ENCODE results near the gene SH2B2.
"Not testable (repeated sequence)": the region's sequence is repeated elsewhere in the genome, so short reads cannot be mapped to it uniquely, and the experiment has no call there.

SH2B2 gene

DNA sequence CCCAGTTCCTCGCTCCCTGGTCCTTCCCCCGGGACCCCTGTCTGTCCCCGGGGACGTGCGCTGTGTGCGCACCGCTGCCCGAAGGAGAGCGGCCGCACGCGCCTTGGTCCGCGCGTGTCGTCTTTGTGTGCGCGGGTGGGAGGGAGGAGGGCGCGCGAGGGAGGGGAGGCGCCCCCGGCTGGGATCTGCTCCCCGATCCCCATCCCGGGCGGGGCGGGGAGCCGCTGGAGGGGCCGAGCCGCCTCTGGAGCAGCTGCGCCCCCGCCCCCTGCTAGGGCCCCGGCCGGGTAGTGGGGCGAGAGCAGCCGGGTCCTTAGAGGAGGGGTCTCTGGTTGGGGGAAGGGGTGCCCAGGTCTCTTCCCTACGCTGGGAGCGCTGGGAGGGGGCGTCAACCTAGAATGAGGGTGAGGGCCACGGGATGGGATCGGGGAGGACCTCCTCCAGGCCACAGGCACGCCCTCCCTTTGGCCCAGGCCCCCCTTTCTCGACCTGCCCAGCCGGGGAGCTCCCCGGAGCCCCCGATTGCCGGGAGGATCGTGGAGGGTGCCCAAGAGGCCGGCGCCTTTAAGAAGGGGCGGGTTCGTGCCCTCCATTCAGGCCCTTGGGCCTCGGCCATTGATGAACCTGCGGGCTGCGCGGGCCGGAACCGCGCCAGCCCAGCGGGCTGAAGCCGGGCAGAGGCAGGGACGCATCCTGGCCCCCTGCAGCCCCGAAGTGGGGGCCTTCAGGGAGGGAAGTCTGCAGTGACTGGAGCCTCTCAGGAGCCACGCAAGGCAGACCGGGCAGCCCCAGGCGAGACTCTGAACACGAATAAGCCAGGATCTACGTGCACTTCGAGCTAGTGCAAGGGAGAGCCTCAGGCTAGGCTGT lies 678 bp downstream of the SH2B2 start:
- DNase-seq: peak; percentile 13

DNA sequence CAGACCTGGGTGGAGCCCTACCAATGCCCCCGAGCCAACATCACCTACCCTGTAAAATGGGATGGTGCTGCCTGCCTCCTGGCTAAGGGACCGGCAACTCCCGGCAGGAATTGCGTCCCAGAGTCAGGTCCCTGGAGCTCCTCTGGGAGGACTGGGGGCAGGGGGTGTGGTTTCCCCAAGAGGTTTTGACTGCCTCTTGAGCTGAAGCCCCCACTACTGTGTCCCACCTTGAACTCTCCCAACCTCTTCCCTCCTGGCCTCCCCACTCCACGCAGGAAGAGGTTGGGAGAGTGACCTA lies 1.3 kb downstream of the SH2B2 start:
- no peak for DNase-seq

DNA sequence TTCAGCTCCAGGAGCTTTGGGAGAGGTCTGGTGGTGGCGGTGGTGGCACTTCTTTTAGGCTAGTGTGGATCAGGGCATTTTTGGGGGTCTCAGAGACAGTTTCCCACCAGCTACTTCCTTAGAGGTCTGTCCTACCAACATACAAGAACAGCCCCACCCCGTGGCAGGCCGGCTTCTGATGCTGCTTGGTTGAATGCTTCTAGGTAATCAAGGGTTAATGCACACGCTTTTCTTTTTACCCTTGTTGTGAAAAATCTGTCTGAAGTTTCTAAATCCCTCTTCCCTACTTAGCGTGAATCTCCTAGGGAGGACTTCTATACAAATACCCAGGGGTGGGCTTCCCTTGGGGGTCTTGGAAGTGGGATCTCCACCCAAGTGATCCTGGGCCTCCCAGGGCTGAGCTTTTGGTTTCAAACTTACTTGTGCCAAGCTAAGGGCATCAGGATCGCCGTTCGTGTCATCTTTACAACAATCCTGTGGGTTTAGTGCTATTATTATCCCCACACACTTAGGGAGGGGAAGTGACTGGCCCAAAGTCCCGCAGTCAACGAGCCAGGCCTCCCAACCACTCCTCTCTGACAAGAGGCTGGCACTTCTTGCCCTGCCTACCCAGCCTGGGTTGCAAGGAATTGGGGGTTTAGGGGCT lies 1.7 kb downstream of the SH2B2 start:
- no peak for DNase-seq

DNA sequence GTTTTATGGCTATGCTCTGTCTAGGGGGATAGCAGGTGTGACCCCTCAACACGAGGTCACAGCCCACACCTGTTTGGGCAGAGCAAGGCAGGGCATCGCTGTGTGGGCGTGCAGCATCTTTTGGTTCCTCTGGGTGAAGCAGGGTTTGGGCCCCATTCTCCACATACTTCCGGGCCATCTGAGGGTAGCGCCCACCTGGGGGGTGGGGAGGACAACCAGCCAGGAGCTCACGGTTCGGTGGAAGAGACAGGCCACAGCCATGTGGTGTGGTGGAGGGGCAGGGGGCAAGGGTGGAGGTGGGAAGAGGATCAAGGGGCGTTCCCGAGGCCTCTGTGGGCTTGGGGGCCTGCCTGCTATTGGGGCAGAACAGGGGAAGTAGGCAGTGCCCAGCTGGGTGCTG lies 2.4 kb downstream of the SH2B2 start:
- DNase-seq: no peak

DNA sequence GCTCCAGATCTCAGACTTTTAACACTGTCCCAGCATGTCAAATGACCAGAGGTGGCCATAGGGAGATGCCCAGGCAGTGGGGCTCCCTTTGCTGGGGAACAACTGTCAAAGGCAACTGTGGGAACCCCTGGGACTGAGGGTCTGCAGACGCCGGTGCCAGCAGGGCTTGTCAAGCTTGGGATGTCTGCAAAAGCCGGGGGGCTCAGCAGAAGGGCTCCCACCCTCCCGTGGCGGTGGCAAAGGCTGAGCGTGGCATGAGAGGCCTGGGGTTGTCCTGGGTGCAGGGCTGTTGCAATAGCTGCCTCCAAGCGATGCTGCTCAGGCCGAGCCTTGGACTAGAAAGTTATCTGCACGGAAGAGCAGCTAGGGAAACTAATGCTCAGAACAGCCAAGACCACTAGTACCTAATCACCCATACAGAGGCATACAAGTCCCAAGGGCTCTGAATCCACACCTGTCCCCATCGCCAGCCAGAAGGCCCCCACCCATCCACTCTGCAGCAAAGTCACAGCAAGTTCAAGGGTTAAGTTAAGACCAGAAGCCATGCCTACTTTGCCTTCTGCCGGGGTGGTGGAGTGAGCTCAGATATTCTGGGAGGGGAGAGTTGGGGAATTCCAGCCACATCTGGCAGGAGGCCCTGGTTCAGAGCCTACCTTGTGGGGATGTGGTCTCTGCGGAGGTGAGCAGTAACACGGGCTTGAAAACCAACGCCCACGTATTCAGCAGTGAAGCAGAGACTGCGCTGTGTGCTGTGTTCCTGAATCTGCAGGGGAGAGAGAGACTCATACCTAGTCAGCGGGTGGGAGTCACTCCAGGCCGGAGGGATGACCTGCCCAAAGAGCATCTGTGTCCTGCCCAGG lies 4.6 kb downstream of the SH2B2 start:
- peak; percentile 18 for DNase-seq

DNA sequence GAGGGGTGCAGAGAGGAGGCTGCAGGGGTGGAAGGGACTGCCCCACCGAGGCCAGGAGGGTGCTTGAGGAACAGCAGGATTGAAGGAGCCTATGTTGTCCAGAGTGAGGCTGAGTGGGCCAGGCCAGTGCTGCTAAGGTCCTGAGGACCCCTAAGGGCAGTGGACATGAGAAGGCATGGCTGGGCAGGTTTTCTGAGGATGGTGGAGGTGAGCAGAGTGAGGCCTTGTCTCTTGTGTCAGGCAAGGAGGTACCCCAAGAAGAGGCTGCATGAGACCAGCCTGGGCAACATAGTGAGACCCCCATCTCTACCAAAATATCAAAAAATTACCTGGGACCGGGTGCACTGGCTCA lies 5.2 kb downstream of the SH2B2 start:
- no peak for DNase-seq

DNA sequence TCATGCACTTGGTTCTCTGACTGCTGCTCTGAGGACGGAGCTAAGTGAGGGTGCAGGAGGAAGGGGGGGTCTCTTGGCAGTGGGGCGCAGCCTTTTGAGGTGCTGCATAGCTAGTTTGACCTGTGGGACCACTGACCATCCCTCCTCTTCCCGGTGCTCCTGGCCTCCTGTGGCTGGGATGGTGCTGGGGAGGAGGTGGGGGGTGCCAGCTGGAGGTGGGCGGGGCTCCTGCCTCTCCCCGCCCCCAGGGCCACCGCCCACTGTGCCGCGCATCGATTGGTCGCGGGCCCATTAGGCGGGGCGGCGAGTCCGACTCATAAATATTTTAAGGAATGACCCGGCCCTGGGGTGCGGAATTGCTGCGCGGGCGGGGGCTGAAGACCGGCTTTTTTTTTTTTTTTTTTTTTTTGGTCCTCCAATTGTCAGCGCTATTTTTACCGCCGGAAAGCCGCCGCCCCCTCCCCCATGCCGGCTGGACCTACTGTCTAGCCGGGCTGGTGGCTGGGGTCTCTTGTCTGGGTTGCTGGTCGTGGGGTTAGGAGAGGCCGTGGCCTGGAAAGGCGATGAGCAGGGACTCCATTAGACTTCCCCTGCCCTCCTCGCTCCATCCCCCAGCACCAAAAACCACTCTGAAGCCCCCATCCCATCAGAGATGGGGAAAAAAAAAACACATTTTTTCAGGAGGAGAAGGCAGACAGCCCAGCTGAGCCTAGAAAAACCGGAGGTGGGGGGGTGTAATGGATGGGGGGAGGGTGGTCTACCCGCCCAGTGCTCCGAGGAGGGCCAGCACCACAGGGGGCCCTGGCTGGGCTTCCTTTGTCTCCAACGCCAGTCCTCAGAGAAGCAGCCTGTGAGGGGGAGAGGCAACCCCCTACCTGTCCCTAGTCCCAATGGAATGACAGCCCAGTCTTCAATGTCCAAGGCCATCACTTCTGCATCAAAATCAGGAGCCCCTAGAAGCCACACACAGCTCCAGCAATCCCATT lies 6.4 kb downstream of the SH2B2 start:
- DNase-seq: no peak

DNA sequence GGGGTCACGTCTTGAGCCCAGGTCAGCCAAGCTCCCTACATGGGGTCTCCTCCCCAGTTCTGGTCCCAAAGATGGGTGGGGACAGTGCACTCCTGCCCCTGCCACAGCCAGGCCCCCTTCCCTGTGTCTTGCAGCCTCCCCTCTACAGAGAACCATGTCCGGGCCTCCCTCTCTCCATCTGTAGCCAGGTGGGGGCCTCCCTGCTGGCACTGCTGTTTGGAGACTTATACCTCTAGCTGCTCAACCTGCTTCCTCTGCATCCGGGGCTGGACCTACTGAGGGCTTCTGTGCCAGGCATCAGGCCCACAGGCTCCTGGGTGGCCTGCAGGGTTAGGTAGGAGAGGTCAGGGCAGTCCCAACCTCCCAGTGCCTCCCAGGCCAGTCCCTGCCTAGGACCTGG lies 7.9 kb downstream of the SH2B2 start:
- no peak for DNase-seq

DNA sequence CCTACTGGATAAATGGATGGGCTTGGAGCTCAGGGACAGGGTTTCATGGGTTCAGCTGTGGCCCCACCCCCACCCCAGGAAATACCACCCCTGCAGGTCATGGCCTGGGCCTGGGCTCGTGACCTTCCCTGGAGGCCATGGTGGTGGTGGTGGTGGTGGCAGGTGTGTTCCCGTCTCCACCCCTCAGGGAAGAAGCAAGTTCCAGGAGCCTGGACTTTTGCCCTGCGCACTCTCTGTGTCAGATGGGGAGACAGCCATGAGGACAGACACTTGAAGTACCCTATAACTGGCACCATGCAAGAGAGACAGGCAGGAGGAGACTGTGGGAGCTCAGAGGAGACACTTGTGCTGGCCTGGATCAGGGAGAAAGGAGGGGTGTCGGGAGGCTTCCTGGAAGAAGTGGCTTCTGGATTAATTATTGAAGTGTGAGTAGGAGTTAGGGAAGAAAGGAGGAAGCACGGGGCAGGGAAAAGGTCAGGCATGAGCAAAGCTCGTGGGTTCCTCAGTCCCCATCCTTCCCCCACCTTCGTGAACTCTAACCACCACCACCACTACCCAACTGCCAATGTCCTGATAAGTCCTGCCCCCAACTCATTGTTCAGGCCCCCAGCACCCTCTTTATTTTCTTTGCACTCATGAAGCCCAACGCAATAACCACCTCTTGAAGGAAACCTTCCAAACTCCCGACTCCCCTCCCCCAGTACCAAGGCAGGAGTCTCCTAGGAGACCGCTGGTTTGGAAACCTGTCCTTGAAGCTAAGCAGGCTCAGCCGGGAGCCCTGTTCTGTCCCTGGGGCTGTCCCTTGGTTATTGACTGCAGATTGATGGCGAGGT lies 8.9 kb downstream of the SH2B2 start:
- DNase-seq: no peak

DNA sequence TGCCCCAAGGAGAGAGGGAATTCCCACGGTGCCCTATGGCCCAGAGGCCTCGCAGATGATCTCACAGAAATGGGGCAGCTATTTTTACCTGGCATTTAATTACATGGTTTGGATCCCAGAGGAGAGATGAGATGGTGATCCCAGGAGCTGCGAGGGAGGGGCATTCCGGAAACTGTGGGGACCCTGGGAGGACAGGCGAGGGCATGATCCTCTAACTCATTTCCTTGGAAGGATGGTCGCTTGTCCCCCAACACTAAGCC lies 9.4 kb downstream of the SH2B2 start:
- DNase-seq: no peak

DNA sequence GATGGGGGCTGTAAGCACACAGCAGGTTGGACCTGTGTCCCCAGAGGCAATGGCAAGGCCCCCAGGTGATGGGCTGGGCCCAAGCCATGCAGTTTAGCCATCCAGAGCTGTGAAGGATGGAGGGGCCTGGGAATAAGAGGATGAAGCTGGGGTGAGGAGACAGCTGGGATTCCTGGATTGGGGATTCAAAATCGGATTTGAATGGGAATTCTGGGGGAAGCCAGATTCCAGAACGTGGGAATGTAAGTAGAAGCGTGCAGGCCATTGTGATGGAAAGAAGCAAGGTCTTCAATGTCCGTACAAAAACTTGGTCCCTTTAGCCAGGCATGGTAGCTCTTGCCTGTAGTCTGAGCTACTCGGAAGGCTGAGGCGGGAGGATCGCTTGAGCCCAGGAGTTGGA lies 9.8 kb downstream of the SH2B2 start:
- DNase-seq: no peak

DNA sequence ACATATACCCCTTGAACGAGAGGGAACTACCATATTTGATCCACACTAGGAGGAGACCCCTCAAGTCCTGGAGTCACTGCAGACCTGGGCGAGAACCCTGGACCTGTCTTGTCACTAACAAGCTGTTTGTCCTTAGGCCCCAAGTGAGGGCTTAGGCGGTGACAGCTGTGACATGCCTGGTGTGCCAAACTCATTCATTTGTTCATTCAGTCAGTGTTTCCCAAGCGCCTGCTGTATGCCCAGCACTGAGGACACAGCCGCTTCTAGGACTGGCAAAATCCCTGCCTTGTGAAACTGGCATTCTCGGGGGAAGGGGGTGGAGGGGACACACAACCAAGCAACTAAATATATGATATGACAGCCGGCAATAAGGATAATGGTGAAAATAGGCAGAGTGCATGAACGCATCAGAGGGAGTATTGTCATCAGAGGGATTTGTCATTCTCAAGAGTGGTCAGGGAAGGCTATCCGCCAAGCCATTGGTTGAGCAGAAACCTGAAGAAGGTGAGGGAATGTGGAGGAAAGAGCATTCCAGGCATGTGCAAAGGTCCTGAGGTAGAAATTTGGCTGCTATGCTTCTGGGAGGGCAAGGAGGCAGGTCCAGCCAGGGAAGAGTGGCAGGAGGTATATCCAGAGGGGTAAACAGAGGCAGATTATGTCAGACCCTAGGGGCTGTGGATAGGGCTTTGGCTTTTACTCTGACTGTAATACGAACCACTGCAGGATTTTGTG lies 11.0 kb downstream of the SH2B2 start:
- no peak for DNase-seq

DNA sequence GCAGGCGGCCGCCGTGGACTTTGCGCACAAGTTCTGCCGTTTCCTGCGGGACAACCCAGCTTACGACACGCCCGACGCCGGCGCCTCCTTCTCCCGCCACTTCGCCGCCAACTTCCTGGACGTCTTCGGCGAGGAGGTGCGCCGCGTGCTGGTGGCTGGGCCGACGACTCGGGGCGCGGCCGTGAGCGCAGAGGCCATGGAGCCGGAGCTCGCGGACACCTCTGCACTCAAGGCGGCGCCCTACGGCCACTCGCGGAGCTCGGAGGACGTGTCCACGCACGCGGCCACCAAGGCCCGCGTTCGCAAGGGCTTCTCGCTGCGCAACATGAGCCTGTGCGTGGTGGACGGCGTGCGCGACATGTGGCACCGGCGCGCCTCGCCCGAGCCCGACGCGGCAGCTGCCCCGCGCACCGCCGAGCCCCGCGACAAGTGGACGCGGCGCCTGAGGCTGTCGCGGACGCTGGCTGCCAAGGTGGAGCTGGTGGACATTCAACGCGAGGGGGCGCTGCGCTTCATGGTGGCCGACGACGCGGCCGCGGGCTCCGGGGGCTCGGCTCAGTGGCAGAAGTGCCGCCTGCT lies 14.1 kb downstream of the SH2B2 start:
- no peak for DNase-seq

DNA sequence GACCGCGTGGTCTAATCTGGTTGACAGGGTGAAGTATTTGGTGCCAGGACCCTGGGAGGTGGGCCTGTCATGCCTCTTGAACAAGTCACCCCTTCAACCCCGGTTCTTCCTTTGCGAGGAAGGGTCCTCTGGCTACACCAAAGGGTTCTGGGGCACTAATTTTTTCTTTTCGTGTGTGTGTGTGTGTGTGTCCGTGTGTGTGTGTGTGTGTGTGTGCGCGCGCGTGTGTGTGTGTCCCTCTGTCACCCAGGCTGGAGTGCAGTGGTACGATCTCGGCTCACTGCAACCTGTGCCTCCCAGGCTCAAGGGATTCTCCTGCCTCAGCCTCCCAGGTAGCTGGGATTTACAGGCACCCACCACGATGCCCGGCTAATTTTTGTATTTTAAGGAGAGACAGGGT lies 14.7 kb downstream of the SH2B2 start:
- DNase-seq: not testable (repeated sequence)

DNA sequence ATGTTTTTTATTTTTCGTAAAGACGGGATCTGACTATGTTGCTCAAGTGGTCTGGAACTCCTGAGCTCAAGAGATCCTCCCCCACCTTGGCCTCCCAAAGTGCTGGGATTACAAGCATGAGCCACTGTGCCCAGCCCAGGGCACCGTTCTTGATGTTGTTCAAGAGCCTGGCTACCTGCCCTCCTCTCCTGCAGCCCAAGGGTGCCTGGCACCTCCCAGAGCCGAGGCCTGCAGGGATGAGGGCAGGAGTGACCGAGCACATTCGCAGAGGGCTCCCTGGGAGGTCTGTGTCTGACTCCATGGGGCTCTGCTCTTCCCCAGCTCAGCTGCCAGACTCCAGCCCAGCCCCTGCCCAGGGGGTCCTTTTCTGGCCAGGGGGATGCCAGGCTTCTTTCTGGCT lies 15.4 kb downstream of the SH2B2 start:
- DNase-seq: no peak

DNA sequence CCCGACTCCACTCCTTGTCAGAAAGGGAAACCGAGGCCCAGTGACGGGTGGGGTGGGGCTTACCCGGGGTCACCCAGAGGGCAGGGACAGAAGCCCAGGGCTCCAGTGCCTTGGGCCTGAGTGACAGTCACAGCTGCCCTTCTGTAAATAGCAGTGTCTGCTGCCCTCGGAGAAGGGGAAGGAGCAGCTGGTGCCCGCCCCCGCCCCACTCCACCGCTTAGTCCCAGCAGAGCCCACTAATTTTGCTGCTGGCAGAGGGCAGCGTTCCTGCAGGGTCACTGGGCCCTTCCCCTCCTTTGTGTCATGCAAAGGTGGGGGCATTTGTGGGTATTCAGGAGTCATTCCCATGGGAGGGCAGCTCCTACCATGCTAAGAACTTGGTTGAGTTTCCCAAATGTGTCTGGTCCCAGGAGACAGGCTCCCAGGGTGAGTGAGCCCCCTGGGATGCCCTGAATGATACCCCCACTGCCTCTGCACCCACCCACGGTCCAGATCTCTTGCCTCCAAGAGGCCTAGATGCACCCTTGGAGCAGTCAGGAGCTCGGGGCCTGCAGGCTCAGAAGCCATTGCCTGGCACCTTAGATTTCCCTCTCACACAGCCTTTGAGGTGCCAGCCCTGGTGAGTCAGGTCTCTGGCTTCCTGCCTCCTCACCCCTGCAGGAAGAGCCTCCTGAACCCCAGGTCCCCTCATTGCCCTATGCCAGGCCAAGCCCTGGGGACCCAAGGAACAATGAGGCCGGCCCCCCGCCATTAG lies 17.2 kb downstream of the SH2B2 start:
- no peak for DNase-seq

DNA sequence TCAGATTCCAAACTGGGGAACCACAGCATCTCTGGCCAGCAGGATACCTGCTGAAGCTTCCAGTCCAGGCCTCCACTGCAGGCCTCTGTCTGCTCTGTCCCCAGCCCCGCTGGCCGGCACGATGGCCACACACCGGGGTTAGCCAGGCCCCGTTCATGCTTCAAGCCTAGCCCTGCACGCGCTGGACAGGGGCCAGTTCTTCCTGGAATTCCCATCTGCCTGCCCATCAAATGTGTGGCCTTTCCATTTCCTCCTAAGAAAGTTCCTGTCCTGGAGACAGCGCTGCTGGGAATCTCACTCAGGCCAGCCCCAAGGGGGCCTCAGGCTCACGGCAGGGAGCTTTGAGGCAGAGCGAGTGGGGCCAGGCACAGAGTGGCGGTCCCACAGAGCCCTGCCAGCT lies 18.0 kb downstream of the SH2B2 start:
- no peak for DNase-seq

DNA sequence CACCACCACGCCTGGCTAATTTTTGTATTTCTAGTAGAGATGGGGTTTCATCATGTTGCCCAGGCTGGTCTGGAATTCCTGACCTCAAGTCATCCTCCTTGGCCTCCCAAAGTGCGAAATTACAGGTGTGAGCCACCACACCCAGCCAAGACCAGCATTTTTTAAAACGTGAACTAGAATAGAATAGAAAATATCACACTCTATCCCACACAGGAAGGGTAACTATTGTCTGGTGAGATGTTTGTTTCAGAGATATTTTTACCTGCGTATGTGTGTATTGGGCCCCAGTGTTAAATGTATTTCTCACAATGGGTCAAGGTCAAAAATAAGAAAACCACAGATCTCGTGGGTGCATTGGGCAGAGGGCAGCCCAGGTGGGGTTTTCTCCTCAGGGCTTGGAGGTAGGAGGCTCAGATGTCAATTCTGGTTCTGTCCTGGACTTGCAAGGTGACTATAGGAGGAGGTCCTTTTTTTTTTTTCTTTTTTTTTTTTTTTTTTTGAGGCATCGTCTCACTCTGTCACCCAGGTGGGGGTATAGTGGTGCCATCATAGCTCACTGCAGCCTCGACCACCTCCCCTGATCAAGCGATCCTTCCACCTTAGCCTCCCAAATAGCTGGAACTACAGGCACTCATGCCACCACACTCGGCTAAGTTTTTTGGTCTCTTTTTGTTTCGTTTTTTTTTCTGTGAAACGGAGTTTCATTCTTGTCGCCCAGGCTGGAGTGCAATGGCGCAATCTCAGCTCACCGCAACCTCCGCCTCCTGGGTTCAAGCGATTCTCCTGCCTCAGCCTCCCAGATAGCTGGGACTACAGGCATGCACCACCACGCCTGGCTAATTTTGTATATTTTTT lies 19.0 kb downstream of the SH2B2 start:
- DNase-seq: no peak

Measured in stimulated activated CD4-positive, alpha-beta T cell treated with anti-CD3 and anti-CD28 coated beads, Interleukin-4, amount 100 ng/mL, for 1 hour (primary cell).